BLaER1 treated with 17β-estradiol and CSF1 and Interleukin-3, amounts not matched to agents 10 nM and 100 nM (cell line): Measurements from ENCODE around the gene TRPM2.

ENCODE experiments used
- H3K27ac ChIP-seq, 11 experiments: shearing (Covaris generic); formaldehyde crosslinking; 2 replicates each; pipeline ENCODE4 v1.8.1; 2022
- H3K27me3 ChIP-seq, 11 experiments: shearing (Covaris generic); formaldehyde crosslinking; 2 replicates each; pipeline ENCODE4 v1.8.1; 2022
- H3K36me3 ChIP-seq, 11 experiments: shearing (Covaris generic); formaldehyde crosslinking; 2 replicates each; pipeline ENCODE4 v1.8.1; 2022
- H3K4me1 ChIP-seq, 10 experiments: shearing (Covaris generic); formaldehyde crosslinking; 2 replicates each; pipeline ENCODE4 v1.8.1; 2022
- H3K4me2 ChIP-seq, 11 experiments: shearing (Covaris generic); formaldehyde crosslinking; 2 replicates each; pipeline ENCODE4 v1.8.1; 2022
- H3K4me3 ChIP-seq, 10 experiments: shearing (Covaris generic); formaldehyde crosslinking; 2 replicates each; pipeline ENCODE4 v1.8.1; 2022
- H3K9ac ChIP-seq, 11 experiments: shearing (Covaris generic); formaldehyde crosslinking; 2 replicates each; pipeline ENCODE4 v1.8.1; 2022
- H3K9me3 ChIP-seq, 11 experiments: shearing (Covaris generic); formaldehyde crosslinking; replicated peaks in 1 of 11; 2 replicates each; pipeline ENCODE4 v1.8.1; 2022
- H4K20me1 ChIP-seq, 11 experiments: shearing (Covaris generic); formaldehyde crosslinking; 2 replicates each; pipeline ENCODE4 v1.8.1; 2022
- Cebpa-rat ChIP-seq, 11 experiments: shearing (Covaris generic); IDR thresholded peaks; 2 replicates each; pipeline ENCODE4 v1.8.1; 2022

The TRPM2 gene

GRCh38 chr21:44351535-44352252, 1.7 kb upstream of the TRPM2 start:
- Histone ChIP-seq H4K20me1 (peaks cover 0 to 6% (median 0%) of the 10 kb centered on the region in 11 experiments; a peak in 7 of 22 replicates), H3K27ac (peak overlapping the region; percentile 87 to 100 (median 97)), H3K9me3 (peaks cover 0 to 8% (median 0%) of the 10 kb centered on the region in 11 experiments; a peak in 6 of 22 replicates), H3K4me2 (peak overlapping the region; percentile 87 to 100 (median 96)), H3K9ac (peak overlapping the region; percentile 83 to 99 (median 94)), H3K4me1 (peaks cover 44 to 85% (median 66%) of the 10 kb centered on the region in 10 experiments), H3K4me3 (peak overlapping the region; percentile 63 to 95 (median 74); a peak in 16 of 20 replicates), H3K27me3 (no peaks in the 10 kb centered on the region), H3K36me3 (peaks cover 14 to 24% (median 20%) of the 10 kb centered on the region in 11 experiments; a peak in 21 of 22 replicates)
- TF ChIP-seq Cebpa-rat (IDR thresholded peaks at IDR 0.05) = no peak

- H3K27me3 ChIP-seq = no peaks in the 10 kb centered on the region
- H3K4me2 ChIP-seq = peak overlapping the region; percentile 87 to 100 (median 96)
- H3K9ac ChIP-seq = peak overlapping the region; percentile 83 to 99 (median 94)
Observed at GRCh38 chr21:44352253-44352860, 1.1 kb upstream of the TRPM2 start.

GRCh38 chr21:44354001-44354405, 582 bp downstream of the TRPM2 start:
- H3K4me1 ChIP-seq = peaks cover 66 to 78% (median 73%) of the 10 kb centered on the region in 10 experiments
- H4K20me1 ChIP-seq = peaks cover 0 to 29% (median 8%) of the 10 kb centered on the region in 11 experiments; a peak in 9 of 22 replicates
- peaks cover 37 to 47% (median 43%) of the 10 kb centered on the region in 11 experiments for H3K36me3 ChIP-seq
- H3K27ac ChIP-seq = peak overlapping the region; percentile 87 to 100 (median 97)
- no peaks in the 10 kb centered on the region for H3K27me3 ChIP-seq
- peaks cover 0 to 31% (median 21%) of the 10 kb centered on the region in 11 experiments; a peak in 16 of 22 replicates for H3K9me3 ChIP-seq
- H3K4me2 ChIP-seq = peak overlapping the region; percentile 87 to 100 (median 96)
- peak overlapping the region; percentile 83 to 99 (median 94) for H3K9ac ChIP-seq
- H3K4me3 ChIP-seq = peak overlapping the region; percentile 63 to 95 (median 74)
- peak; percentile 78 to 100 (median 98); a peak in 21 of 22 replicates for TF ChIP-seq Cebpa-rat (IDR thresholded peaks at IDR 0.05)

More at GRCh38 chr21:44352253-44352860, 1.1 kb upstream of the TRPM2 start:
- Histone ChIP-seq H3K4me3 (peak overlapping the region; percentile 63 to 95 (median 74)), H4K20me1 (peaks cover 0 to 13% (median 4%) of the 10 kb centered on the region in 11 experiments; a peak in 9 of 22 replicates), H3K4me1 (peaks cover 50 to 86% (median 73%) of the 10 kb centered on the region in 10 experiments), H3K36me3 (peaks cover 21 to 30% (median 27%) of the 10 kb centered on the region in 11 experiments), H3K27ac (peak overlapping the region; percentile 87 to 100 (median 97)), H3K9me3 (peaks cover 0 to 15% (median 5%) of the 10 kb centered on the region in 11 experiments; a peak in 13 of 22 replicates)
- TF ChIP-seq Cebpa-rat (IDR thresholded peaks at IDR 0.05) = no peak

GRCh38 chr21:44354775-44355771, 1.7 kb downstream of the TRPM2 start:
- Histone ChIP-seq H3K4me2 (peak overlapping the region; percentile 87 to 100 (median 96)), H3K4me3 (peak overlapping the region; percentile 63 to 95 (median 74)), H4K20me1 (peaks cover 0 to 32% (median 8%) of the 10 kb centered on the region in 11 experiments; a peak in 10 of 22 replicates), H3K4me1 (peaks cover 75 to 82% (median 79%) of the 10 kb centered on the region in 10 experiments), H3K27me3 (no peaks in the 10 kb centered on the region), H3K36me3 (peaks cover 41 to 52% (median 47%) of the 10 kb centered on the region in 11 experiments), H3K9ac (peak overlapping the region; percentile 83 to 99 (median 94)), H3K9me3 (peaks cover 0 to 35% (median 25%) of the 10 kb centered on the region in 11 experiments; a peak in 16 of 22 replicates), H3K27ac (peak overlapping the region; percentile 87 to 100 (median 97))
- TF ChIP-seq Cebpa-rat (IDR thresholded peaks at IDR 0.05) = peak in 2 of 11 experiments; percentile 22 to 50; a peak in 1 of 22 replicates

GRCh38 chr21:44356160-44356559, 2.7 kb downstream of the TRPM2 start:
- peak overlapping the region in 9 of 10 experiments; percentile 8 to 95 (median 73); a peak in 15 of 20 replicates for H3K4me3 ChIP-seq
- peak overlapping the region in 7 of 11 experiments; percentile 28 to 74 (median 53); a peak in 12 of 22 replicates for H3K9ac ChIP-seq
- H4K20me1 ChIP-seq = peaks cover 0 to 39% (median 8%) of the 10 kb centered on the region in 11 experiments; a peak in 11 of 22 replicates
- no peaks in the 10 kb centered on the region for H3K27me3 ChIP-seq
- peaks cover 77 to 87% (median 83%) of the 10 kb centered on the region in 10 experiments for H3K4me1 ChIP-seq
- H3K9me3 ChIP-seq = peaks cover 0 to 35% (median 26%) of the 10 kb centered on the region in 11 experiments; a peak in 16 of 22 replicates
- H3K27ac ChIP-seq = peak overlapping the region; percentile 37 to 89 (median 64); a peak in 20 of 22 replicates
- no peak for TF ChIP-seq Cebpa-rat (IDR thresholded peaks at IDR 0.05)
- H3K36me3 ChIP-seq = peaks cover 42 to 62% (median 55%) of the 10 kb centered on the region in 11 experiments
- H3K4me2 ChIP-seq = peak overlapping the region; percentile 46 to 100 (median 95)

- Histone ChIP-seq H3K4me1 (peaks cover 72 to 87% (median 82%) of the 10 kb centered on the region in 10 experiments), H3K36me3 (peaks cover 42 to 67% (median 60%) of the 10 kb centered on the region in 11 experiments), H3K9ac (peak overlapping the region in 6 of 11 experiments; percentile 28 to 74 (median 62); a peak in 13 of 22 replicates), H3K4me3 (peak overlapping the region in 9 of 10 experiments; percentile 8 to 95 (median 73); a peak in 16 of 20 replicates), H3K4me2 (peak overlapping the region; percentile 46 to 100 (median 95)), H4K20me1 (peaks cover 0 to 39% (median 8%) of the 10 kb centered on the region in 11 experiments; a peak in 11 of 22 replicates), H3K9me3 (peaks cover 0 to 36% (median 28%) of the 10 kb centered on the region in 11 experiments; a peak in 17 of 22 replicates), H3K27me3 (no peaks in the 10 kb centered on the region), H3K27ac (peak overlapping the region; percentile 37 to 89 (median 64); a peak in 20 of 22 replicates)
- no peak for TF ChIP-seq Cebpa-rat (IDR thresholded peaks at IDR 0.05)
Observed at GRCh38 chr21:44356636-44357035, 3.2 kb downstream of the TRPM2 start.

GRCh38 chr21:44357064-44357837, 3.8 kb downstream of the TRPM2 start:
- H3K27ac ChIP-seq = peak overlapping the region; percentile 13 to 89 (median 66); a peak in 19 of 22 replicates
- H3K9me3 ChIP-seq = peaks cover 0 to 42% (median 34%) of the 10 kb centered on the region in 11 experiments; a peak in 18 of 22 replicates
- H3K36me3 ChIP-seq = peaks cover 42 to 73% (median 64%) of the 10 kb centered on the region in 11 experiments
- peaks cover 0 to 39% (median 11%) of the 10 kb centered on the region in 11 experiments; a peak in 11 of 22 replicates for H4K20me1 ChIP-seq
- H3K4me1 ChIP-seq = peaks cover 66 to 87% (median 80%) of the 10 kb centered on the region in 10 experiments
- H3K4me2 ChIP-seq = peak overlapping the region; percentile 46 to 100 (median 95); a peak in 21 of 22 replicates
- peak overlapping the region in 5 of 11 experiments; percentile 5 to 72 (median 59); a peak in 8 of 22 replicates for H3K9ac ChIP-seq
- peak overlapping the region in 6 of 10 experiments; percentile 9 to 78 (median 71); a peak in 8 of 20 replicates for H3K4me3 ChIP-seq
- no peak for TF ChIP-seq Cebpa-rat (IDR thresholded peaks at IDR 0.05)
- H3K27me3 ChIP-seq = no peaks in the 10 kb centered on the region
